Astrocyte (in vitro differentiated cells and primary cell): ENCODE data around the gene PLEKHG5.

Experiments used
- EZH2 ChIP-seq: IDR thresholded peaks from 2 replicates; pipeline ENCODE4 v1.6.1; 2012; ENCODE audit warnings: mild to moderate bottlenecking, low read length, inconsistent platforms; ENCODE audit not compliant: insufficient read depth
- TF ChIP-seq, protein P1 (sequence below): IDR thresholded peaks from 2 replicates; pipeline ENCODE4 v1.5.1; 2011; ENCODE audit warnings: low read depth, mild to moderate bottlenecking, inconsistent platforms, low read length, moderate library complexity; ENCODE audit not compliant: insufficient read depth

DNA sequence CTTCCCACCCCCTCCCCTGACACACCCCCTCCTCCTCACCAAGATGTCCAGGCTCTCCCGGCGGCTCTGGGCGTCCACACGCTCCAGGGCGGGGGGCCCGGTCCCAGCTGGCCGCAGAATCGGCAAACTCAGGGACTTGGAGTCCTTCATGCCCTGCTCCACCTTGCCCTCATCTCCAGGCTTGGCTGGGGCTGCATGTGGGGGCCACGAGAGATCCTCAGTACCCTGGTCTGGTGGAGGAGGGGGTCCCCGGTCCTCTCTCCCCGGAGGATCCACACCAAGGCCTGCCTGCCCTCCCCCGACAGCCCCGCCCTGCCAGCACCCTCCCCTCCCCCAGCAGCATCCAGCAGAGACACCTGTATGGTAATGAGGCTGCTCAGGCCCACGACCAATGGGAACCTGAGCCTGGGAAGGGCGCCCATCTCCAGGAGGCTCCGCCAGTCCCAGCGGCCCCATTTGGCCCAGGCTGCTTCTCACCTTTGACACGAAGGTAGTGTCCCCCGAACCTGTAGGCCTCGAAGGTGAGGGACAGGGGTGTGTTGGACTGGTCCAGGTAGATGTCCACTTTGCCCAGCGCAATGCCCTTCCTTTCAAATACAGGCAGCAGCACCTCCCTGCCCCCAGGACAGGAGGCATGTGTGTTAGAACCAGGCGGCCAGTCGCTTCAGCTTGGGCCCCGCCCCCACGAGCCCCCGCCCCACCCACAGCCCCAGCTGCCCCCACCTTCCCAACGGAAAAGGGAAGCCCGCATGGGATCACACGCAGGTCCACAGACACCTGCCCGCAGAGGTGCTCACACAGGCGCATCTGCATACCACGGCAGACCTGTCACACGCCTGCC, 17.3 kb downstream of the PLEKHG5 start:
- TF ChIP-seq, protein P1, sequence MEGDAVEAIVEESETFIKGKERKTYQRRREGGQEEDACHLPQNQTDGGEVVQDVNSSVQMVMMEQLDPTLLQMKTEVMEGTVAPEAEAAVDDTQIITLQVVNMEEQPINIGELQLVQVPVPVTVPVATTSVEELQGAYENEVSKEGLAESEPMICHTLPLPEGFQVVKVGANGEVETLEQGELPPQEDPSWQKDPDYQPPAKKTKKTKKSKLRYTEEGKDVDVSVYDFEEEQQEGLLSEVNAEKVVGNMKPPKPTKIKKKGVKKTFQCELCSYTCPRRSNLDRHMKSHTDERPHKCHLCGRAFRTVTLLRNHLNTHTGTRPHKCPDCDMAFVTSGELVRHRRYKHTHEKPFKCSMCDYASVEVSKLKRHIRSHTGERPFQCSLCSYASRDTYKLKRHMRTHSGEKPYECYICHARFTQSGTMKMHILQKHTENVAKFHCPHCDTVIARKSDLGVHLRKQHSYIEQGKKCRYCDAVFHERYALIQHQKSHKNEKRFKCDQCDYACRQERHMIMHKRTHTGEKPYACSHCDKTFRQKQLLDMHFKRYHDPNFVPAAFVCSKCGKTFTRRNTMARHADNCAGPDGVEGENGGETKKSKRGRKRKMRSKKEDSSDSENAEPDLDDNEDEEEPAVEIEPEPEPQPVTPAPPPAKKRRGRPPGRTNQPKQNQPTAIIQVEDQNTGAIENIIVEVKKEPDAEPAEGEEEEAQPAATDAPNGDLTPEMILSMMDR: no peak
- no peak for TF ChIP-seq EZH2
